Endothelial cell of hepatic sinusoid (primary cell): ENCODE measurements around the gene SMCHD1.
"Not testable (repeated sequence)": the region's sequence is repeated elsewhere in the genome, so short reads cannot be mapped to it uniquely, and the experiment has no call there.

ENCODE experiments used
- in situ Hi-C: cut with HindIII; loops from 2 replicates; pipeline ENCODE4 v1.10.0; 2017; ENCODE audit warnings: low sequenced_read_pairs

The SMCHD1 gene

GRCh38 chr18:2809666-2810183 is 154.2 kb downstream of the SMCHD1 start:
- in situ Hi-C loops = not testable (repeated sequence)

- in situ Hi-C loops = no loop called here
Measured at GRCh38 chr18:2811416-2811815, 155.9 kb downstream of the SMCHD1 start.

- in situ Hi-C loops = no loop called here
Measured at GRCh38 chr18:2814928-2815327, 159.4 kb downstream of the SMCHD1 start.

GRCh38 chr18:2818281-2818680 is 162.8 kb downstream of the SMCHD1 start:
- in situ Hi-C loops = no loop called here

GRCh38 chr18:2821695-2822094 is 166.2 kb downstream of the SMCHD1 start:
- in situ Hi-C loops = no loop called here

- in situ Hi-C loops = no loop called here
Measured at GRCh38 chr18:2822213-2822921, 166.8 kb downstream of the SMCHD1 start.

GRCh38 chr18:2823202-2823601 is 167.7 kb downstream of the SMCHD1 start:
- in situ Hi-C loops = no loop called here

GRCh38 chr18:2823966-2824365 is 168.4 kb downstream of the SMCHD1 start:
- in situ Hi-C loops = no loop called here

- in situ Hi-C loops = loop anchor here (5.0 kb wide), 2 partner anchors 47 to 48 kb away; no protein-coding TSS in a partner anchor
Measured at GRCh38 chr18:2824865-2825264, 169.3 kb downstream of the SMCHD1 start.

- in situ Hi-C loops = loop anchor here (5.0 kb wide), 2 partner anchors 47 to 48 kb away; no protein-coding TSS in a partner anchor
Measured at GRCh38 chr18:2825613-2826175, 170.2 kb downstream of the SMCHD1 start.

- in situ Hi-C loops = loop anchor here (5.0 kb wide), 2 partner anchors 46 to 49 kb away; no protein-coding TSS in a partner anchor
Measured at GRCh38 chr18:2826581-2826980, 171.1 kb downstream of the SMCHD1 start.

GRCh38 chr18:2827061-2827460 is 171.5 kb downstream of the SMCHD1 start:
- in situ Hi-C loops = loop anchor here (5.0 kb wide), 2 partner anchors 45 to 50 kb away; no protein-coding TSS in a partner anchor

- in situ Hi-C loops = not testable (repeated sequence)
Measured at GRCh38 chr18:2836118-2836517, 180.6 kb downstream of the SMCHD1 start.

- in situ Hi-C loops = not testable (repeated sequence)
Measured at GRCh38 chr18:2837290-2837689, 181.8 kb downstream of the SMCHD1 start.

- in situ Hi-C loops = no loop called here
Measured at GRCh38 chr18:2839202-2839601, 183.7 kb downstream of the SMCHD1 start.

GRCh38 chr18:2840521-2840920 is 185.0 kb downstream of the SMCHD1 start:
- in situ Hi-C loops = no loop called here

- in situ Hi-C loops = no loop called here
Measured at GRCh38 chr18:2843146-2843545, 187.6 kb downstream of the SMCHD1 start.

GRCh38 chr18:2845172-2845571 is 189.6 kb downstream of the SMCHD1 start:
- in situ Hi-C loops = no loop called here

GRCh38 chr18:2846636-2847316 is 191.2 kb downstream of the SMCHD1 start, which contains the start of gene EMILIN2:
Gene EMILIN2, plus strand, starts transcription at chr18:2847006. Its CDS starts 183 bp downstream, at chr18:2847189.
- in situ Hi-C loops = no loop called here

- in situ Hi-C loops = no loop called here
Measured at GRCh38 chr18:2847317-2848246, 192.1 kb downstream of the SMCHD1 start.
